SJSA1 (cell line): ENCODE data around the gene ADH6. TPM values are rescaled to one million over a fixed set of nuclear protein-coding genes. Genes with fewer than 3 reads are reported as not detected.
"Not testable (repeated sequence)": the region's sequence is repeated elsewhere in the genome, so short reads cannot be mapped to it uniquely, and the experiment has no call there.

Experiments
- DNase-seq, 2 experiments: peaks; one replicate each; pipeline ENCODE4 v3.0.0-alpha.2; 2015 to 2020; ENCODE audit warnings: low spot score in 2 of 2, low read depth in 1 of 2
- H3K27ac ChIP-seq: fragments of 250-450 bp; sonication (Bioruptor Pico); 2 replicates; pipeline ENCODE4 v1.5.1; 2020; ENCODE audit warnings: mild to moderate bottlenecking, moderate library complexity
- H3K27me3 ChIP-seq: fragments of 250-450 bp; sonication (Bioruptor Pico); replicated peaks from 2 replicates; pipeline ENCODE4 v1.5.1; 2020; ENCODE audit warnings: mild to moderate bottlenecking, moderate library complexity
- H3K36me3 ChIP-seq: fragments of 250-450 bp; sonication (Bioruptor Pico); 2 replicates; pipeline ENCODE4 v1.5.1; 2020; ENCODE audit warnings: mild to moderate bottlenecking
- H3K4me1 ChIP-seq: fragments of 250-450 bp; sonication (Bioruptor Pico); replicated peaks from 2 replicates; pipeline ENCODE4 v1.6.1; 2021; ENCODE audit warnings: mild to moderate bottlenecking
- H3K4me3 ChIP-seq: fragments of 250-450 bp; sonication (Bioruptor Pico); 2 replicates; pipeline ENCODE4 v1.5.1; 2020; ENCODE audit warnings: mild to moderate bottlenecking
- H3K9me3 ChIP-seq: fragments of 250-450 bp; sonication (Bioruptor Pico); replicated peaks from 2 replicates; pipeline ENCODE4 v1.5.1; 2020; ENCODE audit warnings: mild to moderate bottlenecking
- total RNA-seq: library from RNA; depleted of rRNA; stranded (reverse); fragments of >200 nt; shearing (Covaris generic); gene quantifications from 2 replicates; pipeline ENCODE4 v1.2.3, GENCODE V29; 2014; rRNA removed

Gene ADH6
- total RNA-seq, result not detected in 2 replicates

DNA sequence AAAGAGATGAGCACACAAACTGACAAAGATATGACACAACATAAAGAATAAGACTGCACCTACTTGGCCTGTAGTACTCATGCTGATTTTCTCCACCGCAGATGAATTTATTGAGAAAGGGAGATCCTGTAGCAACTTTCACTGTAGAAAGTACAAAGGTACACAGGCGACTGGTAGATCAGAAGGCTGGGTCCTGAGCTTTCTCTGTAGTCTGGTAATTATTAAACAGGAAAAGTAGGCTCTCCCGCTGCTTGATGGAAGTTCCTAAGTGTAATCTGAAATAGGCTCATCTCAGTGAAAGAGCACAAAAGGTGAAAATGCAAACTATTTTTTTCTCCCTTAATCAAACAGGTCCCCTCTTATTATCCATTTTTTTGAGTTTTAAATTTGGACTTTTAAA is at the start of gene ADH6:
ADH6 (minus strand) TSS at position 175 of the 400 bp plus-strand sequence; CDS start at position 81, 94 bp downstream.
- Histone ChIP-seq H3K4me1 (no peaks in the 10 kb centered on the region), H3K27ac (no peak within 1 kb of the TSS), H3K4me3 (no peak within 1 kb of the TSS), H3K9me3 (no peaks in the 10 kb centered on the region), H3K27me3 (no peaks in the 10 kb centered on the region), H3K36me3 (no peaks in the 10 kb centered on the region)
- DNase-seq, result no peak

DNA sequence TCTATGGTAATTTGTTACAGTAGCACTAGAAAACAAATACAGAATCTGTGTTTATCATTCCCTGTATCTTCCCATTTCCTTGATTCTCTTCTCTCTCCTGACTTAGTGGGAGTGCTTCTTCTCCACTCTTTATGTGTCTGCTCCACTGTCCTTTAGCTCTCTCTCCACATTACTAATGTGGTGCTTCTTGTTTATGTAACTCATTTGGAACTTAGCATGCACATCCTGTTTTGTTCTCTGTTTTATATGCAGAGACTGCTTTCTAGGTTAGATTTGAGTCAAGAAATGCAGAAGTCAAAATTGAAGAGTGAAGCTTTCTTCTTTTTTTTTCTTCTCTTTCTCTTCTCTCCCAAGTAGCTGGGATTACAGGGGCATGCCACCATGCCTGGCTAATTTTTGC is 45.9 kb upstream of the ADH6 start:
- no peaks in the 10 kb centered on the region for H3K36me3 ChIP-seq
- H3K27ac ChIP-seq, result no peak overlapping the region
- no peak for DNase-seq
- no peaks in the 10 kb centered on the region for H3K4me1 ChIP-seq
- H3K9me3 ChIP-seq, result no peaks in the 10 kb centered on the region
- no peaks in the 10 kb centered on the region for H3K27me3 ChIP-seq
- H3K4me3 ChIP-seq, result no peak overlapping the region

DNA sequence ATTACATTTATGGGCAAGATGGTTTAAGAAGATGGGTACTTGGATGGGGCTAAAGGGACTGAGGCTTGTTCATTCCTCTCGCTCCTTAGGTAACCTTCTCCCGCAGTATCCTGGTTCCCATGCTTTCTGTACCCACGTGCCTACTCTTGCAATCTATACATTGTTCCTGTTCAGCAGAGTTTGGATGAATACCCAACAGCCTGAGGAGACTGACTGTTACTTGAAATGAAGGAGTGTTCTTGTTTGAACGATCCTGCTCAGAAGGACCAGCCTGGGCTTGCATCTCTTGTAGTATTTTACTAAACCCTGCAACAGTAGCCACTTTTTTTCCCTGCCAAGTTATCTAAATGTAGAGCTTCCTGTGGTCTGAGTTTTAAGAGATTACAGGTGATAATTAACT is 33.7 kb upstream of the ADH6 start:
- H3K9me3 ChIP-seq, result no peaks in the 10 kb centered on the region
- H3K27me3 ChIP-seq, result no peaks in the 10 kb centered on the region
- H3K36me3 ChIP-seq, result no peaks in the 10 kb centered on the region
- DNase-seq, result no peak
- no peak overlapping the region for H3K4me3 ChIP-seq
- no peaks in the 10 kb centered on the region for H3K4me1 ChIP-seq
- no peak overlapping the region for H3K27ac ChIP-seq

DNA sequence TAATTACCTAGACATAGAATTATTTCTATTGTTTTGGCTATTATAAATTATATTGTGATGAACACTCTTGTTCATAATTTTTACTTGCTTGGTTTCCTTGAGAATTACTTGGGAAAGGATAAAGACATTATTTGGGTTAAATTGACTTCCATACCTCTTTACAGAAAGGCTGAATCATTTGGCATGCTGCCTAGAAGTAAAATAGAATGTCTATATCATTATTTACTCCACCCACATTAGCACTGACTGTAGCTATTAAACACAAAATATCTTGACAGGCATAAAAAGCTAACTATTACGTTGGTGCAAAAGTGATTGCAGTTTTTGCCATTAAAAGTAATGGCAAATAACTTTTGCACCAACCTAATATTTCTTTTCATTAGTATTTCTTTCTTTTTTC is 29.7 kb upstream of the ADH6 start:
- no peak overlapping the region for H3K4me3 ChIP-seq

DNA sequence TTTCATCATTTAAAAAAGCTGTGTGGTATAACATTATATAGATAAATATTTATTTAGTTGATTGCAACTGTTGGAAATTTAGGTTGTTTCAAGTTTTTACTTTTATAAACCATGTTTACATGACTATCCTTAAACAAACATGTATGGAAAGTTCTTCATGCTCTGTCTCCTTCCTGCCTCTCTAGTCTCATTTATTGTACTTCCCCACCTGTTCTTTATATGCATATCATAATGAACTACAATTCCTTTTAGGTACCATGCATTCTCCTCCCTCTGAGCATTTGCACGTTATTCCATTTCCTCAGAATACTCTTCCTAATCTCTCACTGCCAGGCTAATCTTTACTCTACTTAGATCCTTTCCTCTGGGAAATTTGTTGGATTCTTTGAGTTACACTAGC is 16.9 kb upstream of the ADH6 start:
- DNase-seq, result no peak
- H3K4me1 ChIP-seq, result no peaks in the 10 kb centered on the region
- H3K9me3 ChIP-seq, result no peaks in the 10 kb centered on the region
- no peaks in the 10 kb centered on the region for H3K27me3 ChIP-seq
- no peak overlapping the region for H3K27ac ChIP-seq
- H3K4me3 ChIP-seq, result no peak overlapping the region
- H3K36me3 ChIP-seq, result no peaks in the 10 kb centered on the region

More for the DNA sequence above, 29.7 kb upstream of the ADH6 start:
- Histone ChIP-seq H3K36me3 (no peaks in the 10 kb centered on the region), H3K27ac (no peak overlapping the region), H3K27me3 (no peaks in the 10 kb centered on the region), H3K4me1 (no peaks in the 10 kb centered on the region), H3K9me3 (no peaks in the 10 kb centered on the region)
- DNase-seq, result no peak

DNA sequence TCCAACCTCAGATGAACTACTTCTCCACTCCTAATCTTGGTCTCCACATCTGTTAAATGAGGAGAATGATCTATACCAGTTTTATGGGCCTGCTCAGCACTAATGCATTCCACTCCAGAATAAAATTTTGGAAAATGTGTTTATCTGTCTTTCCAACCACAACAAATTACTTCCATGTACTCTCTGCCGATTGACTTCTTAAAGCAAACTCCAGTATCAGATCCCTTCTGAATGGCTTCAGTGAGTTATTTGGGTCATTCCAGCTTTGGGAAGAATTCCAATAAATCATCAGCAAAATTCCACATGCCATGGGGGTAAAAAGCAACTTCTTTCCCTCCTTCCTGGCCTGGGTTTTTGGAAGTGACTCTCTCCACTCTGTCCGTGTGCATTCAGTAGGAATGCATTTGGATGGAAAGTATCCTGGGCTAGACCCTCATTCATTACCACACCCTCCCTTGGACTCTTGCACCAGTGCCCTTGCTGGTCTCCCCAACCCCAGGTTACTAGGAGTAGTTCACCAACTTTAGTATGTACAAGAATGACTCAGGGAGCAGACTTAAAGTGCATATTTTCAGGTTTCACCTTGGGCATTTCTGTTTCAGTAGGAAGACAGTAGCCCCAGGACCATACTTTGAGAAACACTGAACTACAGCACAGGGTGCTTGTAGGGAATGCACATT is 15.4 kb upstream of the ADH6 start:
- Histone ChIP-seq H3K4me1 (no peaks in the 10 kb centered on the region), H3K36me3 (no peaks in the 10 kb centered on the region), H3K27me3 (no peaks in the 10 kb centered on the region), H3K4me3 (no peak overlapping the region), H3K9me3 (no peaks in the 10 kb centered on the region), H3K27ac (no peak overlapping the region)
- no peak for DNase-seq

DNA sequence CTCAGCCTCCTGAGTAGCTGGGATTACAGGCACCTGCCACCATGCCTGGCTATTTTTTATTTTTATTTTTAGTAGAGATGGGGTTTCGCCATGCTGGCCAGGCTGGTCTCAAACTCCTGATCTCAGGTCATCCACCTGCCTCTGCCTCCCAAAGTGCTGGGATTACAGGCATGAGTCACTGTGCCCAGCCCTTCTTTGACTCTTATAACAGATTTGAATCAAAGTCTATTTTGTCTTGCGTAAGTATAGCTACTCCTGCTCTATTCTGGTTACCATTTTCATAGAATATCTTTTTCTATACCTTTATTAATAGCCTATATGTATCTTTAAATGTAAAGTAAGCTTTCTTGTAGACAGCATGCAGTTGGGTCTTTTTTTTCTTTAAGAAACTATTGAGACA is 14.4 kb upstream of the ADH6 start:
- H3K9me3 ChIP-seq, H3K4me3 ChIP-seq, H3K4me1 ChIP-seq, H3K36me3 ChIP-seq, H3K27me3 ChIP-seq, DNase-seq, H3K27ac ChIP-seq: not testable (repeated sequence)

DNA sequence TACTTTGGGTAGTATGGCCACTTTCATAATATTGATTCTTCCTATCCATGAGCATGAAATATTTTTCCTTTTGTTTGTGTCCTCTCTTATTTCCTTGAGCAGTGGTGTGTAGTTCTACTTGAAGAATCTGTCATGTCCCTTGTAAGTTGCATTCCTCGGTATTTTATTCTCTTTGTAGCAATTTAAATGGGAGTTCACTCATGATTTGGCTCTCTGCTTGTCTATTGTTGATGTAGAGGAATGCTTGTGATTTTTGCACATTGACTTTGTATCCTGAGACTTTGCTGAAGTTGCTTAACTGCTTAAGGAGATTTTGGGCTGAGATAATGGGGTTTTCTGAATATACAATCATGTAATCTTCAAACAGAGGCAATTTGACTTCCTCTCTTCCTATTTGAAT is 9.7 kb upstream of the ADH6 start:
- DNase-seq, result not testable (repeated sequence)

DNA sequence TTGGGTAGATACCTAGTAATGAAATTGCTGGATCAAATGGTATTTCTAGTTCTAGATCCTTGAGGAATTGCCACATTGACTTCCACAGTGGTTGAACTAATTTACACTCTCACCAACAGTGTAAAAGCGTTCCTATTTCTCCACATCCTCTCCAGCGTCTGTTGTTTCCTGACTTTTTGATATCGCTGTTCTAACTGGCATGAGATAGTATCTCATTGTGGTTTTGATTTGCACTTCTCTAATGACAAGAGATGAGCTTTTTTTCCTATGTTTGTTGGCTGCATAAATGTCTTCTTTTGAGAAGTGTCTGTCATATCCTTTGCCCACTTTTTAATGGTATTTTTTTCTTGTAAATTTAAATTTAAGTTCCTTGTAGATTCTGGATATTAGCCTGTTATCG is 8.6 kb upstream of the ADH6 start:
- not testable (repeated sequence) for DNase-seq, H3K27me3 ChIP-seq, H3K36me3 ChIP-seq, H3K27ac ChIP-seq, H3K4me1 ChIP-seq, H3K4me3 ChIP-seq, H3K9me3 ChIP-seq

More for the DNA sequence above, 9.7 kb upstream of the ADH6 start:
- not testable (repeated sequence) for H3K4me1 ChIP-seq, H3K36me3 ChIP-seq, H3K9me3 ChIP-seq, H3K27ac ChIP-seq, H3K27me3 ChIP-seq, H3K4me3 ChIP-seq

DNA sequence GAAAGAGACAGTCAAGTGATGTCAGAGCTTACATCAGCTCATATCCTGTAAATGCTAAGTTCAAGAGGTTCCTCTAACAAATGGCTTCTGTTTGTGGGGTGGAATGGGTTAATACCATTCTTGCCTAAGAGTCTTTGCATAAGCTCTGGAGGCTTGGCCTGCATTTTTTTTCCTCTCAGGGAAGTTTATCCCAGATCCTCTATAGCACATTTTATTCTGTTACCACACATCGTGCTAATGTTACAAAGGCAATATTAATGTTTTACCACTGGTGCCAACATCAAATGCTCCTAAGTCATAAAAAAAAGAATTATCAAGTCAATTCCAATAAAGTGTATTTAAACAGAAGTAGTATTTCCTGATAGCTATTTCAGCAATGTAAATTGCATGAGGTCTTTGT is 2.9 kb upstream of the ADH6 start:
- Histone ChIP-seq H3K4me1 (no peaks in the 10 kb centered on the region), H3K27me3 (no peaks in the 10 kb centered on the region), H3K36me3 (no peaks in the 10 kb centered on the region), H3K4me3 (no peak overlapping the region), H3K9me3 (no peaks in the 10 kb centered on the region), H3K27ac (no peak overlapping the region)
- no peak for DNase-seq

DNA sequence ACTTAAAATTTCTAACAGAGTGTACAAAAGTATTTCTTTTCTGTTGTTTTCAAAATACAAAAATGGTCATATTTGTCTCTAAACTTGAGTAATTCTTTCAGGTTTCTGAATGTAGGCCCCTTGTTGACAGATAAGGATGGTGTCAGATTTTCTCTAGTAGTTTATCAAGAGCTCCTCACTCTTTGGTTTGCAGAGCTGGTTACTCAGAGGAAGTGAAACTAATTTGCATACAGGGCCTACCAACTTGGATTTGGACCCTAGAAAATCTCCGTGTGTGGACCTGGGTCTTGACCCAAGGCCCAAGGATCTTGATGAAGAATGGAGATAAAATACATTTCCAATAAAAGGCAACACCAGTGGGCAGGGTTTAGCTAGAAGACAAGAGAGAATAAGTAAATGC is 433 bp upstream of the ADH6 start:
- Histone ChIP-seq H3K36me3 (no peaks in the 10 kb centered on the region), H3K4me1 (no peaks in the 10 kb centered on the region), H3K27me3 (no peaks in the 10 kb centered on the region), H3K9me3 (no peaks in the 10 kb centered on the region), H3K27ac (no peak overlapping the region), H3K4me3 (no peak overlapping the region)
- DNase-seq, result no peak

DNA sequence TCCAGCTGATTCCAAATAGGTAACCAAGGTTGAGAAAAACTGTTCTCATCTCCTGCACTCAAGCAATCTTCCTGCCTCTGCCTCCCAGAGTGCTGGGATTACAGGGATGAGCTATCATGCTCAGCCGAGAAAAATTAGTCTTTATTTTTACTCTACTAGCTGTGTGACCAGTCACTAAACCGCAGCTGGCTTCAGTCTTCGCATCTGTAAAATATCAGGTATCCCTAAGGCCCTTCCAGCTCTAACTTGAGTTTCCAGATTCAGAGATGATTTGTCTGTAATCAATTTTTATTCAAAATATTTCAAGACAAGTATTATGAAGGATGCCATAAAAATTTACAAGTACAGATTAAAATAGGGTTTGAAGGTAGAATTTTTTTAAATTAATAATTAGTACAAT is 3.5 kb downstream of the ADH6 start:
- H3K27me3 ChIP-seq, result no peaks in the 10 kb centered on the region
- no peak overlapping the region for H3K4me3 ChIP-seq
- H3K36me3 ChIP-seq, result no peaks in the 10 kb centered on the region
- no peaks in the 10 kb centered on the region for H3K9me3 ChIP-seq
- no peak overlapping the region for H3K27ac ChIP-seq
- no peaks in the 10 kb centered on the region for H3K4me1 ChIP-seq
- no peak for DNase-seq

DNA sequence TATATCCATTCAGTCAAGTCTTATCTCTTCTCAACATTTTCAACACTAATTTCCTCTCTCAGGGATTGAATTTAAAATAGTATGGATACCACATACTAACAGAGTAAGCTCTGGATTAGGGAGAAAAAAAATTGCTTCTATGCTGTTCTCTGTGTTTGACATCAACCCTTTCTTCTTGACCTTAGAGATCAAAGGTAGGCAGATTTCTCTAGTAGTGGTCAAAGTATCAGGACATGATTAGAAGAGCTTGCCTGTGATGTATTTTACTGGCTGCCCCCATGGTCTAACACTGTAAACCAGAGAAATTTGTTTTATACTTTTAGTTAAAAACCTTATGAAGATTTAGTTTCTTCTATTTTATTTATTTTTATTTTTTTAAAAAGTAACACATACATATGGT is 8.3 kb downstream of the ADH6 start:
- H3K4me3 ChIP-seq, result no peak overlapping the region
- no peaks in the 10 kb centered on the region for H3K9me3 ChIP-seq
- DNase-seq, result no peak
- H3K27ac ChIP-seq, result no peak overlapping the region
- no peaks in the 10 kb centered on the region for H3K27me3 ChIP-seq
- no peaks in the 10 kb centered on the region for H3K36me3 ChIP-seq
- no peaks in the 10 kb centered on the region for H3K4me1 ChIP-seq

DNA sequence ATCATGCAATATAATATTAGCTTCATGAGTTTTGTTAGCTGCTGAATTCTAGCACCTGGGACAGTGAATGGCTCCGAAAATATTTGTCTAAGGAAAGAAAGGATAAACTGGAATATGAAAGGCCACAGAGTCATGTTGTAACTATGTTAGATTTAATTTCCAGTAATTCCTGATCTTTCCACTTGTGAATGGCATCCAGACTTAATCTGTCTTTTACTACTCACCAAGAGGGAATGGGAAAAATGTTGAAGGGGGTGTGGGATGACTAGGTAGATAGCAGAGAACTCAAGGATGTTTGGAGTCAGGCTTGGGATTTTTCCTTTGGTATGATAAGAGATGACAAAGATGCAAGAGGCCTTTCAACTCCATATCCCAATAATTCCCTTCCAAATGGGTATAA is 9.4 kb downstream of the ADH6 start:
- Histone ChIP-seq H3K4me1 (no peaks in the 10 kb centered on the region), H3K9me3 (no peaks in the 10 kb centered on the region), H3K4me3 (no peak overlapping the region), H3K27me3 (no peaks in the 10 kb centered on the region), H3K36me3 (no peaks in the 10 kb centered on the region), H3K27ac (no peak overlapping the region)
- no peak for DNase-seq

DNA sequence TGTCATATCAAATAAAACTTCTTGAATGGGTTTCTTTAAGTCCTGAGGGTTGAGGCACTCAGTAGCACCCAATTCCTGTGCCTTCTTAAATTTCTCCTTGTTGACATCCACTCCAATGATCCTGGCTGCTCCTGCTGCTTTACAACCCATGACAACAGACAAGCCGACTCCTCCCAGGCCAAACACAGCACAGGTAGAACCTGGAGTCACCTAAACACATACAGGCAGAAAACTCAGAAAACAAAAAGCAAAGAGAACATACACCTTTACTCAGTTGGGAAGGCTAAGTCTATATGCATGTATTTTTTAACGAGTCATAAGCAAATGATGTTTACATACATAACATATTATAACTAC is 10.3 kb downstream of the ADH6 start:
- no peak overlapping the region for H3K27ac ChIP-seq
- no peaks in the 10 kb centered on the region for H3K27me3 ChIP-seq
- no peak for DNase-seq
- H3K4me1 ChIP-seq, result no peaks in the 10 kb centered on the region
- H3K36me3 ChIP-seq, result no peaks in the 10 kb centered on the region
- no peak overlapping the region for H3K4me3 ChIP-seq
- H3K9me3 ChIP-seq, result no peaks in the 10 kb centered on the region
